ENCODE measurements around the gene DAPP1. TPM values are rescaled to one million over a fixed set of nuclear protein-coding genes. Genes with fewer than 3 reads are reported as not detected.

Gene DAPP1
- total RNA-seq, 1 experiment from 2014 or later, result not detected

- TF ChIP-seq ZNF532 (CRISPR knock-in tag; IDR thresholded peaks at IDR 0.05; ENCODE audit: borderline replicate concordance) (no peak), IRF1 (CRISPR knock-in tag; IDR thresholded peaks at IDR 0.05) (no peak), TP53 (CRISPR knock-in tag; IDR thresholded peaks at IDR 0.05) (no peak), ESRRA (CRISPR knock-in tag; IDR thresholded peaks at IDR 0.05; ENCODE audit: borderline replicate concordance) (no peak), USF2 (CRISPR knock-in tag; IDR thresholded peaks at IDR 0.05) (peak; percentile 95), HMGXB4 (CRISPR knock-in tag; IDR thresholded peaks at IDR 0.05) (no peak), ZNF425 (CRISPR knock-in tag; conservative IDR thresholded peaks at IDR 0.05) (no peak), CREB1 (CRISPR knock-in tag; IDR thresholded peaks at IDR 0.05) (no peak), E2F1 (CRISPR knock-in tag; IDR thresholded peaks at IDR 0.05) (no peak), TEAD1 (CRISPR knock-in tag; IDR thresholded peaks at IDR 0.05) (no peak), JAZF1 (CRISPR knock-in tag; IDR thresholded peaks at IDR 0.05) (no peak), SP1 (CRISPR knock-in tag; conservative IDR thresholded peaks at IDR 0.05) (0 out of 2 replicates have a peak, but pooled peaks have one; percentile 45), GTF2I (CRISPR knock-in tag; conservative IDR thresholded peaks at IDR 0.05) (no peak), USF1 (CRISPR knock-in tag; IDR thresholded peaks at IDR 0.05) (peak; percentile 93), ZNF138 (CRISPR knock-in tag; conservative IDR thresholded peaks at IDR 0.05) (no peak), NFYB (CRISPR knock-in tag; conservative IDR thresholded peaks at IDR 0.05; ENCODE audit: low read depth) (no peak), NFATC4 (CRISPR knock-in tag; IDR thresholded peaks at IDR 0.05) (no peak), FOXP4 (CRISPR knock-in tag; IDR thresholded peaks at IDR 0.05) (no peak), ZNF219 (CRISPR knock-in tag; IDR thresholded peaks at IDR 0.05; ENCODE audit: borderline replicate concordance) (no peak), AR (CRISPR knock-in tag; IDR thresholded peaks at IDR 0.05) (no peak), FOXJ3 (CRISPR knock-in tag; IDR thresholded peaks at IDR 0.05; ENCODE audit: borderline replicate concordance) (no peak)
Observed at GRCh38 chr4:99894161-99894997, 77.8 kb downstream of the DAPP1 start, which contains the start of gene LAMTOR3 (continued).
